NCI-H2029 treated with DMSO at 0.1 percent for 48 hours (cell line): Measurements from ENCODE around the gene NRF1.

Source experiments
- DNase-seq: peaks from one replicate; lab custom pipeline; 2025; lab: John Stamatoyannopoulos, UW

Gene NRF1

GRCh38 chr7:129771201-129771927 lies 159.8 kb downstream of the NRF1 start:
- DNase-seq = no peak

- DNase-seq = no peak
These were observed 160.5 kb downstream of the NRF1 start for GRCh38 chr7:129771928-129772479.

GRCh38 chr7:129772646-129773280 lies 161.2 kb downstream of the NRF1 start:
- no peak for DNase-seq

GRCh38 chr7:129773328-129773731 lies 161.8 kb downstream of the NRF1 start:
- DNase-seq = no peak

GRCh38 chr7:129773871-129774270 lies 162.4 kb downstream of the NRF1 start:
- no peak for DNase-seq

- DNase-seq = no peak
These were observed 162.8 kb downstream of the NRF1 start for GRCh38 chr7:129774359-129774758.

GRCh38 chr7:129774871-129775694 lies 163.6 kb downstream of the NRF1 start:
- DNase-seq = no peak

- no peak for DNase-seq
These were observed 164.3 kb downstream of the NRF1 start for GRCh38 chr7:129775695-129776361.

- DNase-seq = no peak
These were observed 164.8 kb downstream of the NRF1 start for GRCh38 chr7:129776362-129776722.

GRCh38 chr7:129777195-129777844 lies 165.8 kb downstream of the NRF1 start:
- DNase-seq = no peak

- DNase-seq = no peak
These were observed 166.7 kb downstream of the NRF1 start for GRCh38 chr7:129777993-129778769.

GRCh38 chr7:129778770-129779601 lies 167.5 kb downstream of the NRF1 start:
- DNase-seq = no peak

- DNase-seq = peak; percentile 79
These were observed 168.2 kb downstream of the NRF1 start for GRCh38 chr7:129779602-129780256.

- peak; percentile 79 for DNase-seq
These were observed 168.9 kb downstream of the NRF1 start for GRCh38 chr7:129780257-129780973.

- DNase-seq = peak; percentile 19
These were observed 169.7 kb downstream of the NRF1 start for GRCh38 chr7:129780974-129781927.

GRCh38 chr7:129781928-129782817 lies 170.7 kb downstream of the NRF1 start:
- no peak for DNase-seq
